22Rv1 (cell line): ENCODE results near the gene AGAP1.

Experiments
- CTCF ChIP-seq: fragments of 450-650 bp; IDR thresholded peaks from 2 replicates; pipeline ENCODE4 v1.5.1; 2017; ENCODE audit warnings: mild to moderate bottlenecking
- ZFX ChIP-seq: fragments of 450-650 bp; IDR thresholded peaks from 2 replicates; pipeline ENCODE4 v1.6.1; 2017; ENCODE audit warnings: antibody characterized with exemption, borderline replicate concordance

- no peak for TF ChIP-seq CTCF
- TF ChIP-seq ZFX, result no peak
These were observed 452.7 kb downstream of the AGAP1 start for GRCh38 chr2:235946590-235946989.
